CD4-positive, alpha-beta T cell treated with Interleukin-17A for 1 hour (primary cell): ENCODE measurements around the gene SPTBN2.
A peak's percentile ranks its signal among the peaks of the same experiment; 100 is the strongest.

ENCODE experiments used
- DNase-seq: peaks from one replicate; pipeline ENCODE4 v3.0.0-alpha.2; 2020

Gene SPTBN2

DNA sequence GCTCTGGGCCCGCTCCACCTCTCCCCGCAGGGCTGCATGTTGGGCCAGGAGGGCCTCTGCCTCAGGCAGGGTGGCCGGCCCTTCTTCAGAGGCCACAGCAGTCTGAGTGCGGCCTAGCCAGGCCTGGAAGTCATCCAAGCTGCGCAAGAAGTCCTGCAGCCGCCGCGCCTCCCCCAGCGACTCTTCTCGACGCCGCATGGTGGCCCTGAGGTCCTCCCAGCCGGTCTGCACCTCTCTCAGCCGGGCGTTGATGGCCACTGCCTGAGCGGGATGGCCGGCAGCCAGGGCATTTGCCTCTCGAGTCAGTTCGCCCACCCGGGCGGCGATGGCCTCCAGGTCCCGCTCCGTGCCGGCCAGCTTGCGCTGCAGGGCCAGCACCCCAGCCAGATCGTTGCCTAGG lies 28.3 kb downstream of the SPTBN2 start:
- no peak for DNase-seq

DNA sequence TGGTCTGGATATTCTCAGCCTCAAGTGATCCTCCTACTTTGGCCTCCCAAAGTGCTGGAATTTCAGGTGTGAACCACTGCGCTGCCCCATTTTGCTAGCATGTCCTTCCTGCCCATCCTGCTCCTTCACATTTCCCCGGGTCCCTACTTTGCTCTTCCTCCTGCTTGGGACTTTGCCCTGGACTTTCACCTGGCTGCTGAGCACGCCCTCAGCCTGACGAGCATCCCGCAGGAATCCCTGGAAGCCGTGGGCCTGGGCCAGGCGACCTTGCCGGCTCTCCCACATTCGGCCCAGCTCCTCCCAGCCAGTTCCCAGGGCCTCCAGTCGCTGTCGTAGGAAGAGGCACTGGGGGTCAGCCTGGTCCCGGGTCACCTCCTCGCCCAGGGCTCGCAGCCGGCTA lies 28.7 kb downstream of the SPTBN2 start:
- no peak for DNase-seq

DNA sequence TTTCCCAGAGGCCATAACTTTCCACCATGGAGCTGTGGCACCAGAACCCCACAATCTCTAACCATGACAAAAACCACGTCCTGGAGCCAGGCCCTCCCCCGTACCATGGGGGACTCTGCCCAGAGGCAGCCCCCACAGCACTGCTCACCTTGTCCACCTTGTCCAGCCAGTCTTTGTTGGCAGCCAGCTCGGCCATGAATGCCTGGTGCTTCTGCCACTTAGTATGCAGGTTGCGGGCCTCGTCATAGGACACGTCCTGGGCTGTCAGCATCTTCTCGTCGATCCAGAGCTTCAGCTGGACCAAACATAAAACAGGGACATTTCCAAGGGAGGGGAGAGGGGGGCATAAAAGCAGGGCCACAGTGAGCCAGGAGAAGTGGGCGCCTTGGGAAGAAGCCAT lies 30.5 kb downstream of the SPTBN2 start:
- DNase-seq: no peak

DNA sequence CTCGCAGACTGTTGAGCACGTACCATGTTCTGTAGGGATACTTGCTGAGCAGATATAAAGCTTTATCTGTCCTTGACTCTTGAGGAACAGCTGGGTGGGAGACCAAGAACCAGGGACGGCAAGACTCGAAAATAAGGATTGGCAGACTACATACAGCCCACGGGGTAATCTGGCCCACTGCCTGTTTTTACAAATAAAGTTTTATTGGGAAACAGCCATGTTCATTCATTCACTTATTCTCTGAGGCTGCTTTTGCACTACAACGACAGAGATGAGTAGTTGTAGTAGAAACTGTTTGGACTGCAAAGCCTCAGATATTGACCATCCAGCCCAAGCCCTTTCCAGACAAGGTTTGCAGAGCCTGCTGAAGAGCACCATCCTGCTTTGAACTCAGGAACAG lies 31.0 kb downstream of the SPTBN2 start:
- DNase-seq: no peak

- no peak for DNase-seq
Observed at GRCh38 chr11:66696146-66696545, 32.9 kb downstream of the SPTBN2 start.

GRCh38 chr11:66694732-66695207 lies 34.2 kb downstream of the SPTBN2 start:
- peak; percentile 86 for DNase-seq

DNA sequence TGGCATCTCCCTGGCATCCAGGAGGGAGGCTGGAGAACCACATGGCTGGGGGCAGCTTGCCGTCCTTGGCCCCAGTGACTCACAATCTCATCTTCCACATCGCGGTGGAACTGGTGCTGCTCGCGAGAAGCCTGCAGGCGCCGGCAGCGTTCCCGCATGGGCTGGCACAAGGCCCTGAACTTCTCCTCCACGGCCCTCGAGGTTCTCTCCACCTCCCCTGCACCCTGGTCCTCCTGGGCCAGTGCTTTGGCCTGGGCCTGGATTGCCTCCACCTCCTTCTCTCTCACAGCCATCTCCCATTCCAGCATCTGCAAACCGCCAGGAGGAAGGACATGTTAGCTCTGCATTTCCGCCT lies 35.0 kb downstream of the SPTBN2 start:
- DNase-seq: no peak

DNA sequence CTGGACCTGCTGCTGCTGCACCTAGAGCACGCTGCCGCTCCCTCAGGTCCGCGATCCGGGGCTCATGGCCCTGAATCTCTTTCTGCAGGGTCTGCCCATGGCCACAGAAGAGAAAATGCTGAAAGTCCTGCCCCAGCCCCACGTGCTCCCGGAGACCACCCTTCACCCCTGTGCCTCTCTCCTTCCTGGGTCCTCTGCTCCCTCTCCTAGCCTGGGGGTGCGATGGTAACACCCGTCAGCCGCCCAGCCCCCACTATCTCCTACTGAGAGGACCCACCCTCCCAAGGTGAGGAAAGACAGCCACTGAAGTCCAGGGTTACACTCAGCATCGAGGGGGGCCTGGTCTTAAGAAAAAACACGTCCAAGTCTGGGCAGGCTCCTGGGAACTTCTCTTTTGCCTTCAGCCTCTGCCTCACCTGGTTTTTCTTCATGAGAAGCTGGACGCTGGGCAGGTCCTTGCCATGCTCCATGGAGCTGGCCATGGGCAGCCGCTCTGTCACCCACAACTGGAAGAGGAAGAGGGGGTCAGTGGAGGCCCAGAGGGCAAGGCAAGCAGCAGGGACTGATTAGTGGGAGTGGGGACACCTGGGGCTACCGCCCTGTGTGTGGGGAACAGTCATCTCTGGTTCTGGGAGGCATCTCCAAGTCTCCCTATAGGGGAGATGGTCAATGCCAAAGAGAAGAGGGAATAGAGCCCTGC lies 35.5 kb downstream of the SPTBN2 start:
- no peak for DNase-seq

DNA sequence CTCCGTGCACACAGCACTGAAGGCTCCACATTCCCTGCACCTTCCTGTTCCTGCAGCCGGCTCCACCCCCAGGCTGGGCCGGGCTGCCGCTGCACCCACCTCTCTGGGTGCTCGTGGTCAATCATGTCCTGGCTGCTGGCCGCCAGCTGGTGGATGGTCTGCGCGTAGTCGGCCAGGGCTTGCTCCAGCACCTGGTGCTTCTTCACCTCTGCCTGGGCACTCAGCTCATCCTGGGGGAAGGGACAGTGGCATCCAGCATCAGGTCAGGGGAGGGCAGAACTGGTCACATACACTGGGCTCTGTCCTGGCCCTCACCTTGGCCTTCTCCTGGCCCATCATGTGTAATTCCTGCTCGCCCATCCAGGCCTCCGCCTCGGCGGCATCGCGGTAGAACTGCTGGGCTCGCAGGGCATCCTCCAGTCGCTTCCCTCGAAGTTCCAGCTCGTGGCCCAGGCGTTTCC lies 36.1 kb downstream of the SPTBN2 start:
- no peak for DNase-seq

GRCh38 chr11:66692446-66692845 lies 36.6 kb downstream of the SPTBN2 start:
- no peak for DNase-seq

- DNase-seq: no peak
Observed at GRCh38 chr11:66691311-66691980, 37.6 kb downstream of the SPTBN2 start.

GRCh38 chr11:66689661-66690590 lies 39.1 kb downstream of the SPTBN2 start:
- DNase-seq: no peak

DNA sequence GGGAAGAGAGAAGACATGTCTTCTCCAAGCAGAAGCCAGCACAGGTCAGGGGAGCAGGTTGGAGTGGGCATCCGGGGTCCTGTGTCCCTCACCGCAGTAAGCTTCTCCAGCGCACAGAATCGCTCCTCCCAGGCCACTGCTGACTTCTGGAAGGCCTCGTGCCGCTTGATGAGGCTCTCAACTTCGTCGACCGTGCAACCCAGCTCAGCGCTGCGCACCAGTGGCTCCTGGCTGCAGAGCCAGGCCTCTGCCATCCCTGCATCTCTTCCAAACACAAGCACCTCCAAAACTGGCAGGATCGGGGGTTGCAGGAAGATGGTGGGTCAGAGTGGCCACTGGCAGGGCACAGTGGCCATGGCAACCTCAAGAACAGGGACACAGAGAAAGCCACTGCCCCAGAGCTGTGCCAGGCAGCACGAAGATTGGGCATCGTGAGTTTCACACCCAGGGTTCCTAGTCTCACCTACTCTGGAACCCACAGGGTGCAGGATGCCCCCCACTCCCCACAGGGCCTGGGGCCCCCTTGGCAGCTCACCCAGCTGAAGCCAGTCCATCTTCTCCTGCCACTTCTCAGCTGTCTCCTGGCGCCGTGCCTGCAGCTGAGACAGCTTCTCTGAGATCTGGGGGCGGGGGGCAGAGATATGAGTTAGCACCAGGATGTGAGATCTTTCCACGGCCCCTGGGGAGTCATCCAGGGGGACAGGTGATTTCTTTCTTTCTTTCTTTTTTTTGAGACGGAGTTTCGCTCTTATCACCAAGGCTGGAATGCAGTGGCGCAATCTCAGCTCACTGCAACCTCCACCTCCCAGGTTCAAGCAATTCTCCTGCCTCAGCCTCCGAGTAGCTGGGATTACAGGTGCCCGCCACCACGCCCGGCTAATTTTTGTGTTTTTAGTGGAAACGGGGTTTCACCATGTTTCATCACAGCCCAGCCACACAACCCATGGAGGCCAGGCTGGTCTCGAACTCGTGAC lies 40.2 kb downstream of the SPTBN2 start:
- no peak for DNase-seq

DNA sequence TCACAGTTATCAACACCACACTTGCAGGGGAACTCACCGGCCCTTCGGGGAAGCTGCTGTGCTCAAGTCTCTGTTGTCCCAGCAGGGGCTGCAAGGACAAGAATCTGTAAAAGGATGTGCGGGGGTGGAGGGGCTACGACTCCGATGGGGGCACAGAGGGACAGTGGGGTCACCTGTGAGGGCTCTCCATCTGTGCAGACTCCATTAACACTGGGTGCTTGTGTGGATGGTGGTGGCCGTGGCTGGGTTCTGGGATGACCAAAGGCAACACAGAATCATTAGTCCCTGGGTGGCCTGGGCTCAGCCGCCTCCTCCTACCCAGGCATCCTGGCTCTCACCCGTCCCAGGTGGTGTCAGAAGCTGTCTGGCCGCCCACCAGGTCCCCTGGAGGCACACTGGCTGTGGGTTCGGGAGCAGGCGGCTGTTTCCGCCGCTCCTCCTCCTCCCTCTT lies 41.2 kb downstream of the SPTBN2 start:
- no peak for DNase-seq

- no peak for DNase-seq
Observed at GRCh38 chr11:66686801-66687750, 41.9 kb downstream of the SPTBN2 start.

- DNase-seq: no peak
Observed at GRCh38 chr11:66686100-66686785, 42.8 kb downstream of the SPTBN2 start.

DNA sequence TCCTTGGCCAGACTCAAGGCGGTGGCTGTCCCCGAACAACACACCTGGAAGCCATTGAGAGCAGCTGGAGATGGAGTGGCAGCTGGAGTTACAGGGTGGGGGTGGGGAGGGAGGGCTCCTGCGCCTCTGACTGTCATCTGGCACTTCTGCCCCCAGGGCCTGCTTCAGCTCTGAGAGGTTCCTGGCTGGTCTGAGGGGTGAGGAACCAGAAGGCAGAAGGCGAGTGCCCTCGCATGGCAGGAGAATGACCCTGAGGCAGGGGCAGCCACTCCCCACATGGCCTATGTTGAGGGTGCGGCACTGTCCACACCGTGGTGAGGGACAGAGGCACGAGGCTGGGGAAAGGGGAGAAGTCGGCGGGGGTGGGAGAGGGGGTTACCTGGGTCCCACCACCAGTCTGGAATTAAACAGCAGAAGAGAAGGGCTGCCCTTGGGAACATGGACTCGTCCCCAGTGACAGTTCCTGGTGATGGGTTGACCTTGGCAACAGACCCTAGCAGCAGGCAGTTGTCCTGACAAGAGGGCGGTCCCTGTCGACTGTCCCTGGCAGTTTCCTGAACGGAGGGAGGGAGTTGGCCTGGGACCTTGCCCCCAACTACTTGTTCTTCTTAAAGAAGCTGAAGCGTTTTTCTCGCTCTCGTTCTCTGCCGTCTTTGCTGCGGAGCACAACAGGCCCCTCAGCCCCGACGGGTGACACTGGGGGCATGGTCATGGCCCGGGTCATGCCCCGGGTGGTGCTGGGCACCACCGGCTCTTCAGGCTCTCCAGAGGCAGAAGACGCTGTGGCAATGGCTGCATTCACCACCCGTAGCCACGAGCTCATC lies 43.5 kb downstream of the SPTBN2 start:
- DNase-seq: no peak

GRCh38 chr11:66684635-66685034 lies 44.4 kb downstream of the SPTBN2 start:
- no peak for DNase-seq

DNA sequence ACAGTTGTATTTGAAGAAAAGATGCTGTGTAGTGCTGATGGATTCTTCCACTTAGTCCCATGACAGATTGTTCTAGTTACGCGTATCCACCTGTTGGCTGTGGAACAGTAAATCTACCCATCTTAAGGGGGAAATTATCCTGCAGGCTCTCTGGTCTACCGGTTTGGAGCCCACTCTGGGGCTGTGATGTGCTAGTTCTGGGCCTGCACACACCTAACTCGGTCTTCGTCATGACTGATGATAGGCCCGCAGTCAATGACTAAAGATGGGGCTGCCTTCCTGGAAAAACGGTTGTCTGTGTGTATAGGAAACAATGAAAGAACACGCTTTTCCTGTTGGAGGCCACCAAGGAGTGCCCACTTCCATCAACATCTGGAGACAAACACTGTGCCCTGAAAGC lies 45.1 kb downstream of the SPTBN2 start:
- no peak for DNase-seq
